ENCODE measurements around the gene SKAP1.

GRCh38 chr17:48308581-48308980, 121.4 kb downstream of the SKAP1 start:
- TF ChIP-seq CTCF (conservative IDR thresholded peaks at IDR 0.05; ENCODE audit: low read length) (no peak), EZH2phosphoT487 (IDR thresholded peaks at IDR 0.05; ENCODE audit: borderline replicate concordance, low read depth, low read length) (no peak)

Measured in OCI-LY7 (cell line).